IPS DF 4.7 (cell line): ENCODE results near the gene DENND2C.
A peak's percentile ranks its signal among the peaks of the same experiment; 100 is the strongest.
"Not testable (repeated sequence)": the region's sequence is repeated elsewhere in the genome, so short reads cannot be mapped to it uniquely, and the experiment has no call there.

Experiments
- DNase-seq: peaks from one replicate; pipeline ENCODE4 v3.0.0-alpha.2; 2013; ENCODE audit warnings: low spot score; ENCODE audit errors: extremely low read depth

The DENND2C gene

GRCh38 chr1:114609026-114609425, 60.8 kb downstream of the DENND2C start:
- DNase-seq: no peak

GRCh38 chr1:114607223-114607622, 62.6 kb downstream of the DENND2C start:
- DNase-seq: no peak

GRCh38 chr1:114597949-114598348, 71.9 kb downstream of the DENND2C start:
- DNase-seq: no peak

GRCh38 chr1:114595602-114596001, 74.2 kb downstream of the DENND2C start:
- no peak for DNase-seq

- DNase-seq: no peak
These were observed 75.8 kb downstream of the DENND2C start for GRCh38 chr1:114594046-114594445.

- no peak for DNase-seq
These were observed 80.7 kb downstream of the DENND2C start for GRCh38 chr1:114589122-114589521.

- no peak for DNase-seq
These were observed 81.6 kb downstream of the DENND2C start for GRCh38 chr1:114588196-114588689.

- no peak for DNase-seq
These were observed 82.5 kb downstream of the DENND2C start for GRCh38 chr1:114587203-114587991.

- DNase-seq: no peak
These were observed 83.3 kb downstream of the DENND2C start for GRCh38 chr1:114586513-114587047.

- no peak for DNase-seq
These were observed 84.6 kb downstream of the DENND2C start for GRCh38 chr1:114585231-114585630.

GRCh38 chr1:114581335-114582287, 88.2 kb downstream of the DENND2C start, which contains the start of gene BCAS2:
BCAS2 (minus strand) TSS chr1:114581615; CDS start chr1:114581591, 24 bp downstream.
- DNase-seq: peak; percentile 97

GRCh38 chr1:114574365-114574764, 95.5 kb downstream of the DENND2C start:
- no peak for DNase-seq

- DNase-seq: no peak
These were observed 105.7 kb downstream of the DENND2C start for GRCh38 chr1:114564141-114564540.

GRCh38 chr1:114562978-114563510, 106.8 kb downstream of the DENND2C start:
- DNase-seq: not testable (repeated sequence)

GRCh38 chr1:114561333-114561732, 108.5 kb downstream of the DENND2C start:
- no peak for DNase-seq

GRCh38 chr1:114559356-114559755, 110.5 kb downstream of the DENND2C start:
- no peak for DNase-seq

- no peak for DNase-seq
These were observed 111.3 kb downstream of the DENND2C start for GRCh38 chr1:114558544-114558943.

- DNase-seq: no peak
These were observed 115.3 kb downstream of the DENND2C start for GRCh38 chr1:114554577-114554976.

GRCh38 chr1:114552106-114552639, 117.7 kb downstream of the DENND2C start:
- DNase-seq: no peak

GRCh38 chr1:114551400-114551799, 118.4 kb downstream of the DENND2C start:
- DNase-seq: no peak

GRCh38 chr1:114550336-114550735, 119.5 kb downstream of the DENND2C start:
- DNase-seq: no peak
